Muscle layer of duodenum (tissue), 2 donors: Measurements from ENCODE around the gene NAA60.

ENCODE experiments used
- H3K27ac ChIP-seq: one replicate; pipeline ENCODE4 v1.7.0; 2013; ENCODE audit warnings: mild to moderate bottlenecking, low read length
- H3K27me3 ChIP-seq: one replicate; pipeline ENCODE4 v1.7.0; 2013; ENCODE audit warnings: low read depth, mild to moderate bottlenecking, control low read depth, low read length
- H3K36me3 ChIP-seq, 2 donors: one replicate each; pipeline ENCODE4 v1.7.0; 2013; ENCODE audit warnings: low read length in 2 of 2, control low read depth in 1 of 2, mild to moderate bottlenecking in 1 of 2; ENCODE audit not compliant: insufficient read depth in 2 of 2, control insufficient read depth in 1 of 2
- H3K4me1 ChIP-seq, 2 donors: one replicate each; pipeline ENCODE4 v1.7.0; 2013; ENCODE audit warnings: low read length in 2 of 2, mild to moderate bottlenecking in 2 of 2, control low read depth in 1 of 2, moderate library complexity in 1 of 2; ENCODE audit not compliant: insufficient read depth in 2 of 2, control insufficient read depth in 1 of 2
- H3K4me3 ChIP-seq, 2 donors: one replicate each; pipeline ENCODE4 v1.7.0; 2013; ENCODE audit warnings: low read length in 2 of 2, low read depth in 1 of 2, mild to moderate bottlenecking in 1 of 2
- H3K9me3 ChIP-seq, 2 donors: one replicate each; pipeline ENCODE4 v1.7.0; 2013; ENCODE audit warnings: low read length in 2 of 2, control low read depth in 1 of 2, mild to moderate bottlenecking in 1 of 2; ENCODE audit not compliant: control insufficient read depth in 1 of 2
- donor health status: healthy.

Gene NAA60

GRCh38 chr16:3443108-3444031 lies at the start of gene NAA60, which contains the start of gene ZNF597:
NAA60 (plus strand) TSS chr16:3443680; CDS start chr16:3476228, 32,548 bp downstream.
ZNF597 (minus strand) TSS chr16:3443504; CDS start chr16:3443153, 351 bp downstream.
- peaks cover 4% of the 10 kb centered on the region in 2 donors for H3K9me3 ChIP-seq
- no peaks in the 10 kb centered on the region for H3K27me3 ChIP-seq
- peak within 1 kb of the TSS; percentile 77 to 84 for H3K4me3 ChIP-seq
- H3K36me3 ChIP-seq, result peaks cover 0 to 23% of the 10 kb centered on the region in 2 donors
- peak within 1 kb of the TSS; percentile 87 for H3K27ac ChIP-seq
- peaks cover 0 to 8% of the 10 kb centered on the region in 2 donors for H3K4me1 ChIP-seq

- Histone ChIP-seq H3K4me3 (peak overlapping the region; percentile 80 to 86), H3K4me1 (peaks cover 6 to 16% of the 10 kb centered on the region in 2 donors), H3K27me3 (no peaks in the 10 kb centered on the region), H3K9me3 (peaks cover 13 to 46% of the 10 kb centered on the region in 2 donors), H3K36me3 (peaks cover 23 to 54% of the 10 kb centered on the region in 2 donors), H3K27ac (peak overlapping the region; percentile 72)
Observed at GRCh38 chr16:3400446-3400778, 43.1 kb upstream of the NAA60 start.

DNA sequence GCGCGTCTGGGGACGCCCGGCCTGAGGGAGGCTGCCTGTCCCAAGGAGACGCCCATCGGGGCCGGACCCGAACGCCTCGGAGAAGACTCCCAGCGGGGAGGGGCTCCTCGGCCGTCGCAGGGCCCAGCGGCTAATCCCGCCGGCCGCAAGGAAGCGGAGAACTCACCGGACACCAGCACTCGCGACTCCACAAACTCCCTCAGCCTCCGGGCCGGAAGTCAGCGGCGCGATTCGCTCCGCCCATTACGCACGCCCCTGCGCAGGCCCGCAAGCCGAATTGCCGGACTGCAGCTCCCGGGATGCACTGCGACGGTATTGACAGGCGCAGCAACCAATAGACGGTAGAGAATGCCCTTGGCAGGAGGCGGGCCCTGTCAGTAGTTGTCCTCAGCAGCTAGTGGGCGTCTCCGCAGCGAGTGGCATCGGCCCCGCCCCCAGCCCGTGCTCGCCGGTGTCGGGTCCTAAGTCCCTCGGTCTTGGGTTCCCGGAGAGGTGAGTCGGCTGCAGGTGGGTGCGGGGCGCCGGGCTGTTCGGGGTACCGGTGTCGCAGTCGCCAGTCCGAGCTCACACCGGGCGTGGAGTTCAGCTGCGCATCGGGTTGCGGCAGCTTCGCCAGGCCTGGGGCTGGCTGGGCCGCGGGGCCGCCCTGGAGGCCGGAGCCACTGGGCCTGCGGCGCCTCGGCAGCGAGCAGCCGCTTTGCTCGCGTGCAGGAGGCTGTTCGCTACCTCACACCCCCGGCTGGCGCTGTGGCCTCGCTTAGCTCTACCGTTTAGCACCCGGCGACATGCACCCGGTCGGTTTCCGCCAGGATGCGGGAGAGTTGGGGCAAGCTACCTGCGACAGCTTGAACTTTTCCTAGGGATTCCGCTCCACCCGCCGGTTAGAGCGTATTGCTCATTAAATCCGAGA lies 42.4 kb upstream of the NAA60 start, which contains the start of the genes ZNF174 and ZSCAN32:
Gene ZNF174 (plus strand): TSS at position 437 of the 910 bp plus-strand sequence. CDS start 790 bp downstream, outside the sequence.
Gene ZSCAN32 (minus strand): TSS at position 226 of the 910 bp plus-strand sequence. CDS start 3,447 bp downstream, outside the sequence.
- peaks cover 15 to 48% of the 10 kb centered on the region in 2 donors for H3K9me3 ChIP-seq
- no peaks in the 10 kb centered on the region for H3K27me3 ChIP-seq
- H3K27ac ChIP-seq, result peak within 1 kb of the TSS; percentile 72
- peak within 1 kb of the TSS; percentile 80 to 86 for H3K4me3 ChIP-seq
- H3K36me3 ChIP-seq, result peaks cover 25 to 54% of the 10 kb centered on the region in 2 donors
- peaks cover 6 to 16% of the 10 kb centered on the region in 2 donors for H3K4me1 ChIP-seq

DNA sequence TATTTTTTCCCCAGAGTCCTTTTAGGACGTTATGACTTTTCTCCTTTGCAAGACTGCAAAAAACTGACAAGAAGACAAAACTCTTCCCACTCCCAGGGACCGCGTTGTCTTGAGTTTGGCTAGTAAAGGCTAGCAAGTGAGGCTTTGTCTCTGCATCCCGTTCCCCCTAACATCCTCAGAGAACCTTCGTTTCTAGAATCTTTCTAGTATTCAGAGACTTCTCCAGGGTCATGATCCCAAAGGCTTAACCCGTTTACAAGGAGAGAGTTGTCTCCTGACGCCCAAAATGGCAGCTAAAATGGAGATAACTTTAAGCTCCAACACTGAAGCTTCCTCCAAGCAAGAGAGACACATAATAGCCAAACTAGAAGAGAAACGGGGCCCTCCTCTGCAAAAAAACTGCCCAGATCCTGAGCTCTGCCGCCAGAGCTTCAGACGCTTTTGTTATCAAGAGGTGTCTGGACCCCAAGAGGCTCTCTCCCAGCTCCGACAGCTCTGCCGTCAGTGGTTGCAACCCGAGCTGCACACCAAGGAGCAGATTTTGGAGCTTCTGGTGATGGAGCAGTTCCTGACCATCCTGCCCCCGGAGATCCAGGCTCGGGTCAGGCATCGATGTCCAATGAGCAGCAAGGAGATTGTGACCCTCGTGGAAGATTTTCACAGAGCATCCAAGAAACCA lies 41.6 kb upstream of the NAA60 start:
- peak overlapping the region; percentile 80 to 86 for H3K4me3 ChIP-seq
- H3K36me3 ChIP-seq, result peaks cover 26 to 54% of the 10 kb centered on the region in 2 donors
- no peaks in the 10 kb centered on the region for H3K27me3 ChIP-seq
- H3K9me3 ChIP-seq, result peaks cover 23 to 49% of the 10 kb centered on the region in 2 donors
- peak overlapping the region; percentile 50 for H3K27ac ChIP-seq
- peaks cover 6 to 16% of the 10 kb centered on the region in 2 donors for H3K4me1 ChIP-seq

GRCh38 chr16:3408561-3409197 lies 34.8 kb upstream of the NAA60 start:
- Histone ChIP-seq H3K36me3 (peaks cover 42 to 79% of the 10 kb centered on the region in 2 donors), H3K4me3 (peak overlapping the region; percentile 49 to 61), H3K9me3 (peaks cover 58 to 92% of the 10 kb centered on the region in 2 donors), H3K27ac (no peak overlapping the region), H3K4me1 (no peaks in the 10 kb centered on the region), H3K27me3 (no peaks in the 10 kb centered on the region)

GRCh38 chr16:3413730-3414379 lies 29.6 kb upstream of the NAA60 start:
- H3K4me1 ChIP-seq, result no peaks in the 10 kb centered on the region
- no peak overlapping the region for H3K27ac ChIP-seq
- H3K27me3 ChIP-seq, result no peaks in the 10 kb centered on the region
- peaks cover 24 to 82% of the 10 kb centered on the region in 2 donors for H3K9me3 ChIP-seq
- H3K4me3 ChIP-seq, result peak overlapping the region in 1 of 2 donors; percentile 46
- peaks cover 5 to 28% of the 10 kb centered on the region in 2 donors for H3K36me3 ChIP-seq

DNA sequence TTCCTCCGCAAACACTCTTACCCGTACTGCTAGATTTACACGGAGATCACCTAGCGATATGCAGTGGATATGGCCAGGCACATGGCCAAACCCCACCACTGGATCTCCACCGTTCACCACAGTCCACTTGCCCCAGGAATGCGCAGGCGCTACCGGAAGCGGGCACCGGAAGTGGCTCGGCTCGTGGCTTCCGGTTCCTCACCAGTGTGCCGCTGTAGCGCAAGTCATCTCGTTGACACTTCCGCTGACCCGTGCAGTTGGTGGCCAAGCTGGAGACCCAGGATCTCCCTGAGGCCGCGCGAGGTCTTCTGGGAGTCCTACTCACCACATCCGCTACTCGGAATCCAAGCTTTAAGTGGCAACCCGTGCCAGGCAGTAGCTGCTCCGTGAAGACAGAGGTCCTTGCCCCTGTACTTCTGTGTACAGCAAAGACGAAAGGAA lies 11.7 kb upstream of the NAA60 start:
- Histone ChIP-seq H3K27me3 (no peaks in the 10 kb centered on the region), H3K36me3 (peaks cover 14 to 30% of the 10 kb centered on the region in 2 donors), H3K9me3 (no peaks in the 10 kb centered on the region), H3K27ac (no peak overlapping the region), H3K4me1 (no peaks in the 10 kb centered on the region), H3K4me3 (peak overlapping the region; percentile 26 to 28)

DNA sequence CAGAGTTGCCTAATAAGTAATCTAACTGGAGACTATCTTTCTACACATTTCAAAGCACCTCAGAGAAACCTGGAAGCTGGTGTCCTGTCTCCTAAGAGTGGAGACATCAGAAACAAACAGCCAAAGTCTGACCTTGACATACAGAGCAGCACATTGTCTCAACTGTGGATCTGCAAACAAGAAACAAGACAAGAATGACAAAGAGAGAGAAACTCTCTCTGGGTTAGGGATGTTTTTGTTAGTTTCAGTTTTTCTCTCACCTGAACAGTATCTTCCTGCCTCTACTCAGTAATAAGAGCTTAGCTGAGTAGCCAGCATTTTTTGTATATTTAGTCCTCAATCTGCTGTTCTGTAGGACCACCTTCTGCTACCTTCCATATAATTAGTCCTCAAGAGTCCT lies 9.1 kb upstream of the NAA60 start:
- Histone ChIP-seq H3K4me1 (no peaks in the 10 kb centered on the region), H3K4me3 (no peak overlapping the region), H3K27ac (no peak overlapping the region), H3K27me3 (no peaks in the 10 kb centered on the region), H3K36me3 (peaks cover 14 to 49% of the 10 kb centered on the region in 2 donors), H3K9me3 (no peaks in the 10 kb centered on the region)

GRCh38 chr16:3439637-3440036 lies 3.8 kb upstream of the NAA60 start:
- Histone ChIP-seq H3K36me3 (peaks cover 7 to 40% of the 10 kb centered on the region in 2 donors), H3K27ac (no peak overlapping the region), H3K27me3 (no peaks in the 10 kb centered on the region), H3K9me3 (peaks cover 4% of the 10 kb centered on the region in 2 donors), H3K4me3 (no peak overlapping the region), H3K4me1 (peaks cover 0 to 5% of the 10 kb centered on the region in 2 donors)

DNA sequence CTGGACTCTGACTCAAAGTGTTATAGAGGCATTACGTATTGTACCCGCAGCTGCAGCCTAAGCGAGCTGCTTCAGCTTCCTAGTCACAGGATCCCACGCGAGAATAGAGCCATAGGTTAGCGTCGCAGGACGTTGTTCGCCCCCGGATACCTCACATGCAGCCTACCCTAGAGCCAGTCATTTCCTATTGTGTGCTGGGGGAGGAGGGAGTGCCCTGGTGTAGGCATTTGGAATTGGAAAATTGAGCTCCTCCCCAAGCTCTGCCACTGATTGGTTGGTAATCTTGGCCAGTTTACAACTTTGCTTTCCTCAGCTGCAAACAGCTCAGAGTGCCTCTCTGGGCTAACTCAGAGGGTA lies 530 bp downstream of the NAA60 start:
- Histone ChIP-seq H3K4me1 (peaks cover 0 to 8% of the 10 kb centered on the region in 2 donors), H3K27ac (peak overlapping the region; percentile 87), H3K9me3 (peaks cover 4% of the 10 kb centered on the region in 2 donors), H3K36me3 (peaks cover 0 to 21% of the 10 kb centered on the region in 2 donors), H3K27me3 (no peaks in the 10 kb centered on the region), H3K4me3 (peak overlapping the region; percentile 77 to 84)
